ENCODE measurements around the gene FHL2. TPM values are rescaled to one million over a fixed set of nuclear protein-coding genes. Genes with fewer than 3 reads are reported as not detected.
"Not testable (repeated sequence)": the region's sequence is repeated elsewhere in the genome, so short reads cannot be mapped to it uniquely, and the experiment has no call there.

The FHL2 gene
- polyA plus RNA-seq, 3 donors, result 27.4 to 34.6 (median 30.6) TPM

DNA sequence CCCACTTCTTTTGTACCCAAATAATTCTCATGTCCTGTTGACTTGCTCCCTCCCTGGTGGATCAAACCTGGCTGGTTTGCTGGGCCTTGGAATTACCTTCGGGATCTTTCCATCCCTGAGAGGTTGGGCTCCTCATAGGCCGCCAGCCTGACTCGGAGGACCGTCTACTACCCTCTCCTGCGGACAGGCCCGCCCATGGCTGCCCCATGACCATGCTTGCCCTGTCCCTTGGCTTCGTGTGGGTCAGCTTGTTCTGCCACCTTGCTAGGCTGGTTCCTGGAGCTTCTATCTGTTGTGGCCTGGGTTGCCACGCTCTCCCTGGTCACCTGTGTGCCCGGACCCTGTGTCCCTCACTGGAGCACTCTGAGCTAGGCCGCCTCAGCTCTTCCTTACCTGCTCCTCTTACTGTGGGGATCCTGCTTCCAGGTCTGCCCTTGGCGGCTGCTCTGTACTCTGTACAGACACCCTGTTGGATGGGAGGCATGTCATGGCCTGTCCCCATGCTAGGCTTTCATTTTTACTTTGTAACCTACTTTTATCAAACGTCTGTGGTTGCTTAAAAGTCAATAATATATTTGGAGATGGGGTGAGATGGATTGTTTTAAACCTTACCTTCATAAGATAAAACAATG lies 29.7 kb upstream of the FHL2 start:
- no peak for DNase-seq (ENCODE audit: extremely low read depth in 1 of 11, low read depth in 9 of 11, low spot score in 4 of 11)

GRCh38 chr2:105427485-105427884 lies 28.6 kb upstream of the FHL2 start:
- no peak for DNase-seq (ENCODE audit: extremely low read depth in 1 of 11, low read depth in 9 of 11, low spot score in 4 of 11)

GRCh38 chr2:105426626-105427292 lies 27.9 kb upstream of the FHL2 start:
- no peak for DNase-seq (ENCODE audit: extremely low read depth in 1 of 11, low read depth in 9 of 11, low spot score in 4 of 11)

DNA sequence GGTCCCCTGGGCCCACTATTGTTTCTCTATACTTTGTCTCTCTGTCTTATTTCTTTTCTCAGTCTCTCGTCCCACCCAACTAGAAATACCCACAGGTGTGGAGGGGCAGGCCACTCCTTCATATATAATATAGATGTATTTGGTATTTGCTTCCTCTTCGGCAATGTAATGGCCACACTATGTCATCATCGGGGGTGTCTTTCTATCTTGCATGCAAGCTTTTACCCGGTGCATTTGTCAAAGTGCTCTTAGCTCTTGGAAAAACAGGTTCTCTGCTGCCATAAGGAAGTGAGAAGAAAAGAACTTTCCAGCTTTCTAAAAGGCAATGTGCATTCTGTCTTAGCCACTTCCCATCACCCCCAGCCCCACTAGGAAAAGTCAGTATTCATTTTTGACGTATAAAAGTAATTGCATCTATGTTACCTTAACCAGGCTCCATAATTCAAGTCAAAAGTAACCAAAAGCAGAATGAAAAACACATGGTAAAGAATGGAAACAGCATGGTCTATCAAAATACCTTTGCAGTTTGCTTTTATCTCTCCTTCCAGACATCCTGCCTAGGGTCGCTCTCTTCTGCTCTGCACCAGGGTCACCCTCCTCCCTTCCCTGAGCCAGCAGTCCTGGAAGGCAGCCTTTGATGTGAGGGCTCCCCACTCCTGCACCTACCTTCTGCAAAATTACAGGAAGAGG lies 27.2 kb upstream of the FHL2 start:
- no peak for DNase-seq (ENCODE audit: extremely low read depth in 1 of 11, low read depth in 9 of 11, low spot score in 4 of 11)

GRCh38 chr2:105424836-105425235 lies 26.0 kb upstream of the FHL2 start:
- DNase-seq (ENCODE audit: extremely low read depth in 1 of 11, low read depth in 9 of 11, low spot score in 4 of 11), result not testable (repeated sequence)

GRCh38 chr2:105422801-105423200 lies 23.9 kb upstream of the FHL2 start:
- DNase-seq (ENCODE audit: extremely low read depth in 1 of 11, low read depth in 9 of 11, low spot score in 4 of 11), result no peak

GRCh38 chr2:105421053-105421452 lies 22.2 kb upstream of the FHL2 start:
- no peak for DNase-seq (ENCODE audit: extremely low read depth in 1 of 11, low read depth in 9 of 11, low spot score in 4 of 11)

- DNase-seq (ENCODE audit: extremely low read depth in 1 of 11, low read depth in 9 of 11, low spot score in 4 of 11), result no peak
Observed at GRCh38 chr2:105418522-105418921, 19.7 kb upstream of the FHL2 start.

GRCh38 chr2:105417857-105418436 lies 19.1 kb upstream of the FHL2 start:
- no peak for DNase-seq (ENCODE audit: extremely low read depth in 1 of 11, low read depth in 9 of 11, low spot score in 4 of 11)

- no peak for DNase-seq (ENCODE audit: extremely low read depth in 1 of 11, low read depth in 9 of 11, low spot score in 4 of 11)
Observed at GRCh38 chr2:105416156-105416555, 17.3 kb upstream of the FHL2 start.

- DNase-seq (ENCODE audit: extremely low read depth in 1 of 11, low read depth in 9 of 11, low spot score in 4 of 11), result no peak
Observed at GRCh38 chr2:105415007-105415406, 16.2 kb upstream of the FHL2 start.

GRCh38 chr2:105413206-105413605 lies 14.4 kb upstream of the FHL2 start:
- DNase-seq (ENCODE audit: extremely low read depth in 1 of 11, low read depth in 9 of 11, low spot score in 4 of 11), result no peak

- no peak for DNase-seq (ENCODE audit: extremely low read depth in 1 of 11, low read depth in 9 of 11, low spot score in 4 of 11)
Observed at GRCh38 chr2:105412584-105412983, 13.7 kb upstream of the FHL2 start.

- no peak for DNase-seq (ENCODE audit: extremely low read depth in 1 of 11, low read depth in 9 of 11, low spot score in 4 of 11)
Observed at GRCh38 chr2:105411720-105412407, 13.0 kb upstream of the FHL2 start.

DNA sequence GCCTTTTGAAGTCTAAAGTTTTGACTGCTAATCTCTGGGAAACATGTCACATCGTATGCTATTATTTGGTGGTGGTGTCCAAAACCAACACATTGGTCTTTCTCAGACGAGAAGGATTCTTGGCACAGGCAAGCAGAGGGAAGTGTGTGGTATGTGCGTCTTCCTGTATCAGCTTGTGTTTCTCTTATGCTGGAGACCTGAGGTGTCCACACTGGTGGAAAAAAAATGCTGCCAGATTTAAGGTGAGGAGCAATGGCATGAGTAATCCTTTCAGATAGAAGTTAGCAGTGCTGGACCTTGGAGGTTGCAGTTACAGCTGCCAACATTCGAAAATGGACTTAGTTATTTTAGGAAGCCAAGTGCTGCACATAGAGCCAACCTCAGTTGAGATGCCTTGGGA lies 11.7 kb upstream of the FHL2 start:
- DNase-seq (ENCODE audit: extremely low read depth in 1 of 11, low read depth in 9 of 11, low spot score in 4 of 11), result no peak

DNA sequence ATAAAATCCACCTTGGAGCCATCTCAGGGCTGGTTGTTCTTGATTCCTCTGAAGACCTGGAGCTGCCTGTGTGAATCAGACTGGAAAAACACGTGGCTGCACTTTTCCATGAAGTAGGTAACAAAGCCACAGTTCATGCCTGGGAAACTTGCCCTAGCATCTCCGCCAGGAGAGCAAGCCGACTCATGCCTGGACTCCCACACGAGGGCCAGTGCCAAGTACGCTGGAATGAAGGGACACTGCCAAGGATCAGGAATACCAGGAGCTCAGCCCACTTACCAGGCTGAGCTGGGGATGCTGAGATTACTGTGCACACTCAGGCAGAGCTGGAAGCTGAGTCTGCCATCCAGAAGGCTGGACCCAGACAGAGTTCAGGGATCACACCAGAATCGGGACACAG lies 10.9 kb upstream of the FHL2 start:
- no peak for DNase-seq (ENCODE audit: extremely low read depth in 1 of 11, low read depth in 9 of 11, low spot score in 4 of 11)

DNA sequence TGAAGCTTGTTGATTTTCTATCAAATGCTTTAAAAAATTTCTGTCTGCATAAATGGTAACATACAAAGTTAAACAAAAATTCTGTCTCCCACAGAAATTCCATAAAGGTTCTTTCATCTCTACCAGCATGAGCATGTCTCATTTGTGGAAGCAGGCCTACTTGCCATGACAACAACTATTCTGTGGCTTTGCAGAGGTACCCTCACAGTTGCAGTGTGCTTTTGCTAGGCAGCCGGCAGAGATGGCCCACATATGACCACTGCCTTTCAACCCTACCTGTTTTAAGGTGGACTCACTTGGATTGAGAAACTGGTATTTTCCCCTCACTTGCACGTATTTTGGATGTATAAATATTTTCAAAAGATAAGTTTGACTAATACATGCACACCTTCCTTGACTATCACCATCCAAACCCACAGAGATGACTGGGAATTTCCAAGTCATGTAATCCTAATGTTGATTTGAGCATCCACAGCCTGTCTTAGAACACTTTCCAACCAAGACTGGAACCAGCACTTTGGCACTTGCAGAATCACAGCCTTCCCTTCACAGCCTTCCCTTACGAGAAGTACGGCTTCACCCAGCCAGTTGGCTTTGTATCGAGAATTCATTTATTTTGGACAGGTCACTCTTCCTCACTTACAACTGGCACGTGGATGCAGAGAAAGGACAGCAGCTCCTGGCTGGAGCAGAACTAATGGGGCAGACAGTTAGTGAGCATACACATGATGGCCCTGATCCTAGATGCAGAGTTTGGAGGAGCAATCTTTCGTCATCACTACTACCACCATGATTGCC lies 9.3 kb upstream of the FHL2 start:
- no peak for DNase-seq (ENCODE audit: extremely low read depth in 1 of 11, low read depth in 9 of 11, low spot score in 4 of 11)

GRCh38 chr2:105406221-105406620 lies 7.4 kb upstream of the FHL2 start:
- DNase-seq (ENCODE audit: extremely low read depth in 1 of 11, low read depth in 9 of 11, low spot score in 4 of 11), result no peak

- no peak for DNase-seq (ENCODE audit: extremely low read depth in 1 of 11, low read depth in 9 of 11, low spot score in 4 of 11)
Observed at GRCh38 chr2:105405291-105405690, 6.4 kb upstream of the FHL2 start.

Measured in renal cortex interstitium (tissue), 11 donors.